Panc1 (cell line): ENCODE measurements around the gene SLC7A7. TPM values are rescaled to one million over a fixed set of nuclear protein-coding genes. Genes with fewer than 3 reads are reported as not detected.

Experiments
- ATAC-seq: fragments of 200-7000 bp; cut with Tn5 transposase; 2 replicates; pipeline ENCODE4 v1.9.1; 2020; ENCODE audit warnings: mild to moderate bottlenecking, moderate library complexity
- BruUV-seq: library from RNA; stranded (reverse); fragments of 400-500 nt; replicated peaks from 2 replicates; lab custom pipeline; 2021; lab: Mats Ljungman, UMichigan
- CTCF ChIA-PET: fragments of 300-600 bp; sonication (Branson Sonifier 250); formaldehyde crosslinking; loops from one replicate; lab custom pipeline; 2022; ENCODE audit warnings: antibody characterized with exemption; lab: Charles Lee
- POLR2A ChIA-PET: fragments of 300-600 bp; sonication (Branson Sonifier 250); formaldehyde crosslinking; loops from one replicate; lab custom pipeline; 2022; ENCODE audit warnings: antibody characterized with exemption; lab: Charles Lee
- DNase-seq: peaks from one replicate; pipeline ENCODE4 v3.0.0-alpha.2; 2010; ENCODE audit warnings: low read depth, low spot score
- H3K27ac ChIP-seq: 2 replicates; pipeline ENCODE4 v1.5.1; 2011; ENCODE audit warnings: mild to moderate bottlenecking, low read length, inconsistent platforms
- H3K27me3 ChIP-seq: fragments of 200-500 bp; sonication (Bioruptor generic); 2 replicates; pipeline ENCODE4 v1.6.0; 2014; ENCODE audit warnings: low read length, inconsistent platforms; ENCODE audit not compliant: control insufficient read depth, insufficient read depth
- H3K36me3 ChIP-seq: fragments of 200-500 bp; sonication (Bioruptor generic); 2 replicates; pipeline ENCODE4 v1.5.1; 2014; ENCODE audit warnings: inconsistent platforms, mild to moderate bottlenecking, low read length, moderate library complexity; ENCODE audit not compliant: control insufficient read depth, insufficient read depth
- H3K4me1 ChIP-seq: 2 replicates; pipeline ENCODE4 v1.5.1; 2011; ENCODE audit warnings: inconsistent platforms, mild to moderate bottlenecking, low read length, moderate library complexity; ENCODE audit not compliant: control insufficient read depth, insufficient read depth
- H3K4me3 ChIP-seq, 2 experiments: 2 replicates each; pipeline ENCODE4 v1.5.1; 2011 to 2012; ENCODE audit warnings: low read depth in 2 of 2, low read length in 2 of 2, mild to moderate bottlenecking in 2 of 2, inconsistent platforms in 1 of 2, moderate library complexity in 1 of 2
- H3K9me3 ChIP-seq: fragments of 200-500 bp; sonication (Bioruptor generic); 2 replicates; pipeline ENCODE4 v1.5.1; 2014; ENCODE audit warnings: low read depth, mild to moderate bottlenecking, inconsistent platforms, low read length, moderate library complexity; ENCODE audit not compliant: control insufficient read depth, insufficient read depth
- POLR2AphosphoS5 ChIP-seq: IDR thresholded peaks from 2 replicates; pipeline ENCODE4 v1.6.1; 2012; ENCODE audit warnings: mild to moderate bottlenecking, low read depth, low read length, moderate library complexity
- SIN3A ChIP-seq: IDR thresholded peaks from 2 replicates; pipeline ENCODE4 v1.6.1; 2012; ENCODE audit warnings: low read depth, mild to moderate bottlenecking, low read length, moderate library complexity, borderline replicate concordance; ENCODE audit not compliant: insufficient read depth
- TCF7L2 ChIP-seq: IDR thresholded peaks from 2 replicates; pipeline ENCODE4 v1.6.1; 2011; ENCODE audit warnings: mild to moderate bottlenecking, low read depth, low read length, inconsistent platforms
- in situ Hi-C: cut with HindIII; loops from 2 replicates; pipeline ENCODE4 v1.10.0; 2016; ENCODE audit warnings: low sequenced_read_pairs, low pct_unique_long_range_greater_than_20kb
- intact Hi-C: fragments of 100-400 bp; cut with micrococcal nuclease; formaldehyde crosslinking; loops from one replicate; pipeline ENCODE4 v1.10.0; 2022; ENCODE audit not compliant: unreplicated experiment
- total RNA-seq: library from RNA; stranded (reverse); gene quantifications from one replicate; pipeline ENCODE4 v1.2.1, GENCODE V29; 2021; ENCODE audit not compliant: unreplicated experiment
- TF ChIP-seq, protein P1 (sequence below): fragments of 450-650 bp; IDR thresholded peaks from 2 replicates; pipeline ENCODE4 v1.5.1; 2017; ENCODE audit warnings: mild to moderate bottlenecking
- TF ChIP-seq, protein P2 (sequence below), 2 experiments: IDR thresholded peaks; 2 replicates each; pipeline ENCODE4 v1.6.1; 2011 to 2012; ENCODE audit warnings: low read depth in 2 of 2, control low read depth in 1 of 2, low read length in 1 of 2, mild to moderate bottlenecking in 1 of 2, moderate library complexity in 1 of 2; ENCODE audit not compliant: insufficient read depth in 1 of 2

The SLC7A7 gene
- total RNA-seq, 1 experiment from 2014 or later, result 0.85 TPM

DNA sequence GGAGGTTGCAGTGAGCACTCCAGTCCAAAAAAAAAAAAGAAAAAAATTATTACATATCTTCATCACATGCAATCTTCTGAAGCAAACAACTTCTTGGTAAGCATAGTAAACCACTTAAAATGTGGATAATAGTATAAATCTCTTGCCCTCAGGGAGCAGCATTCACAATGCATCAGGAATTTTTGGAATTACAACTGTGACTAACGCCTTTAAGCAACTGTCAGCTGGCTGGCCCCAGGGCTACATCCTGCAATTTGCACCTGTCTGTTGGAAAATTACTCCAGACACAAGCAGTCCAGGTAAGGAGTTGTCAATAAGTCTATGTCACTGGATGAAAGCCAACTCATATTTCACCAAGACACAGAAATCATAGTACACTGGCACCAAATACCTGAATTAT is 5.5 kb upstream of the SLC7A7 start:
- ATAC-seq, result no peak
- no peaks in the 10 kb centered on the region for H3K36me3 ChIP-seq
- in situ Hi-C loops, result no loop called here
- no peak overlapping the region for H3K4me3 ChIP-seq
- TF ChIP-seq, protein P1, sequence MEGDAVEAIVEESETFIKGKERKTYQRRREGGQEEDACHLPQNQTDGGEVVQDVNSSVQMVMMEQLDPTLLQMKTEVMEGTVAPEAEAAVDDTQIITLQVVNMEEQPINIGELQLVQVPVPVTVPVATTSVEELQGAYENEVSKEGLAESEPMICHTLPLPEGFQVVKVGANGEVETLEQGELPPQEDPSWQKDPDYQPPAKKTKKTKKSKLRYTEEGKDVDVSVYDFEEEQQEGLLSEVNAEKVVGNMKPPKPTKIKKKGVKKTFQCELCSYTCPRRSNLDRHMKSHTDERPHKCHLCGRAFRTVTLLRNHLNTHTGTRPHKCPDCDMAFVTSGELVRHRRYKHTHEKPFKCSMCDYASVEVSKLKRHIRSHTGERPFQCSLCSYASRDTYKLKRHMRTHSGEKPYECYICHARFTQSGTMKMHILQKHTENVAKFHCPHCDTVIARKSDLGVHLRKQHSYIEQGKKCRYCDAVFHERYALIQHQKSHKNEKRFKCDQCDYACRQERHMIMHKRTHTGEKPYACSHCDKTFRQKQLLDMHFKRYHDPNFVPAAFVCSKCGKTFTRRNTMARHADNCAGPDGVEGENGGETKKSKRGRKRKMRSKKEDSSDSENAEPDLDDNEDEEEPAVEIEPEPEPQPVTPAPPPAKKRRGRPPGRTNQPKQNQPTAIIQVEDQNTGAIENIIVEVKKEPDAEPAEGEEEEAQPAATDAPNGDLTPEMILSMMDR, result no peak
- TF ChIP-seq TCF7L2 (no peak), POLR2AphosphoS5 (no peak), SIN3A (no peak)
- TF ChIP-seq, protein P2, sequence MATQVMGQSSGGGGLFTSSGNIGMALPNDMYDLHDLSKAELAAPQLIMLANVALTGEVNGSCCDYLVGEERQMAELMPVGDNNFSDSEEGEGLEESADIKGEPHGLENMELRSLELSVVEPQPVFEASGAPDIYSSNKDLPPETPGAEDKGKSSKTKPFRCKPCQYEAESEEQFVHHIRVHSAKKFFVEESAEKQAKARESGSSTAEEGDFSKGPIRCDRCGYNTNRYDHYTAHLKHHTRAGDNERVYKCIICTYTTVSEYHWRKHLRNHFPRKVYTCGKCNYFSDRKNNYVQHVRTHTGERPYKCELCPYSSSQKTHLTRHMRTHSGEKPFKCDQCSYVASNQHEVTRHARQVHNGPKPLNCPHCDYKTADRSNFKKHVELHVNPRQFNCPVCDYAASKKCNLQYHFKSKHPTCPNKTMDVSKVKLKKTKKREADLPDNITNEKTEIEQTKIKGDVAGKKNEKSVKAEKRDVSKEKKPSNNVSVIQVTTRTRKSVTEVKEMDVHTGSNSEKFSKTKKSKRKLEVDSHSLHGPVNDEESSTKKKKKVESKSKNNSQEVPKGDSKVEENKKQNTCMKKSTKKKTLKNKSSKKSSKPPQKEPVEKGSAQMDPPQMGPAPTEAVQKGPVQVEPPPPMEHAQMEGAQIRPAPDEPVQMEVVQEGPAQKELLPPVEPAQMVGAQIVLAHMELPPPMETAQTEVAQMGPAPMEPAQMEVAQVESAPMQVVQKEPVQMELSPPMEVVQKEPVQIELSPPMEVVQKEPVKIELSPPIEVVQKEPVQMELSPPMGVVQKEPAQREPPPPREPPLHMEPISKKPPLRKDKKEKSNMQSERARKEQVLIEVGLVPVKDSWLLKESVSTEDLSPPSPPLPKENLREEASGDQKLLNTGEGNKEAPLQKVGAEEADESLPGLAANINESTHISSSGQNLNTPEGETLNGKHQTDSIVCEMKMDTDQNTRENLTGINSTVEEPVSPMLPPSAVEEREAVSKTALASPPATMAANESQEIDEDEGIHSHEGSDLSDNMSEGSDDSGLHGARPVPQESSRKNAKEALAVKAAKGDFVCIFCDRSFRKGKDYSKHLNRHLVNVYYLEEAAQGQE (IDR thresholded peaks at IDR 0.05; ENCODE audit: insufficient read depth in 1 of 2, low read depth in 2 of 2, low read length in 1 of 2), result no peak
- intact Hi-C loops, result no loop called here
- POLR2A ChIA-PET, result interaction anchor here (0.7 kb wide), 1 partner anchor 259 kb away, joined by 4 read pairs; no protein-coding TSS in a partner anchor
- H3K27ac ChIP-seq, result no peak overlapping the region
- CTCF ChIA-PET, result no interaction called here
- H3K27me3 ChIP-seq, result no peaks in the 10 kb centered on the region
- peaks cover 23% of the 10 kb centered on the region for H3K4me1 ChIP-seq
- BruUV-seq, result no TSS peak
- H3K9me3 ChIP-seq, result no peaks in the 10 kb centered on the region
- DNase-seq, result no peak

DNA sequence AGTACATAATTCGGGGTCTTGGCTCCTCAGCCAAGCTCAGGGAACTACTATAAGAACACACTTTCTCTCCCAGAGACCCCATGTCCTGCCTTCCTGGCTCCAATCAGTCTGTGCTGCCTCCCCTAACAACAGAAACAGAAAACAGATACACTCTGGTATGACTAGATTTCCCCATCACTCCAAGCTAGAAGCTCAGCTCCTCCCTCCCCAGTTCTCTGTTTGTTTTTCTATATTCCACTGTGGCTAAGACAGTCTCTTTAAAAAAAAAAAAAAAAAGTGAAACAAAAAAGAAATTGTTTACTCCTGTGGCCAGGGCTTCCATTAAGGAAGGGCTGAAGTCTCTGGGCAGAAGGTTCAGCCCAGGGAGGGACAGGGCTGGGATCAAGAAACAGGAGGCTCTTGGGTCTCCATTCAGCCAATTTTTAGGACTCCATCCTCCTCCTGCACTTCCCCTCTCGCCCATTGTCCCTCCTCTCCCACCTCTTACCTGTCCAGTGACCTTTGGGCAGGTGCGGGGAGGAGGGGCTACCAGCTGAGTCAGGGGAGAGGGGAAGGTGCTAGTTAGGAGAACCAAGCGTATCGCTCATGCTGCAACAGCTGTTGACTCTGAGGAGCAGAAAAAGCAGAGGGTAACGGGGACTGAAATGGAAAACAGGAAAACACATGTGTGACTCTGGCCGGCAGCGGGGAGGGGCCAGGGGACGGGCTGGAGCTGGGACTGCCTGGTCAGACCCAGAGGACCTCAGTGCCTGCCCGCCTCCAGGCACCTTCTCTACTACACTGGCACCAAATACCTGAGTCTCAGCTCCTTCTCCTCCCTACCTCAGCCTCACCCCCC is 4.1 kb upstream of the SLC7A7 start:
- H3K4me3 ChIP-seq, result no peak overlapping the region; a peak in 1 of 4 replicates
- no peaks in the 10 kb centered on the region for H3K9me3 ChIP-seq
- no peaks in the 10 kb centered on the region for H3K27me3 ChIP-seq
- ChIA-PET CTCF (interaction anchor here (0.6 to 1.1 kb wide), 3 partner anchors 18 to 220 kb away, joined by 3 to 9 read pairs (median 6); no protein-coding TSS in a partner anchor), POLR2A (no interaction called here)
- in situ Hi-C loops (no loop called here), intact Hi-C loops (no loop called here)
- DNase-seq, result no peak
- no peak for ATAC-seq
- TF ChIP-seq SIN3A (no peak), TCF7L2 (no peak), POLR2AphosphoS5 (no peak)
- TF ChIP-seq, protein P1, result no peak
- TF ChIP-seq, protein P2 (IDR thresholded peaks at IDR 0.05; ENCODE audit: insufficient read depth in 1 of 2, low read depth in 2 of 2, low read length in 1 of 2), result no peak
- BruUV-seq, result no TSS peak
- H3K36me3 ChIP-seq, result no peaks in the 10 kb centered on the region
- no peak overlapping the region; the same call in 1 of the 2 replicates for H3K27ac ChIP-seq
- H3K4me1 ChIP-seq, result peaks cover 18% of the 10 kb centered on the region
